ENCODE results near the gene PTBP1.

Gene PTBP1

GRCh38 chr19:807627-808422 is 10.6 kb downstream of the PTBP1 start:
- no peak overlapping the region for H3K9ac ChIP-seq (ENCODE audit: low read length)
- H3K79me2 ChIP-seq (ENCODE audit: low read length): peaks cover 78% of the 10 kb centered on the region
- no peak overlapping the region for H3K27ac ChIP-seq (ENCODE audit: low read length)
- H3K4me2 ChIP-seq (ENCODE audit: low read depth, low read length): no peak overlapping the region
- H2AFZ ChIP-seq (ENCODE audit: low read length): no peak overlapping the region
- H3K9me3 ChIP-seq (replicated peaks; ENCODE audit: insufficient read depth, low read length): no peaks in the 10 kb centered on the region
- H3K9me2 ChIP-seq (replicated peaks; ENCODE audit: insufficient read depth, low read length): no peaks in the 10 kb centered on the region
- DNase-seq: no peak
- no peaks in the 10 kb centered on the region for H3K4me1 ChIP-seq (ENCODE audit: low read length)
- H3K4me3 ChIP-seq (ENCODE audit: low read length): no peak overlapping the region
- H4K20me1 ChIP-seq (ENCODE audit: insufficient read depth, low read length): peaks cover 32% of the 10 kb centered on the region
- H3K27me3 ChIP-seq (replicated peaks; ENCODE audit: insufficient read depth, low read length): no peaks in the 10 kb centered on the region
- peaks cover 85% of the 10 kb centered on the region for H3K36me3 ChIP-seq (replicated peaks; ENCODE audit: insufficient read depth, low read length)
- H3F3A ChIP-seq (ENCODE audit: insufficient read depth, low read length): peaks cover 23% of the 10 kb centered on the region
- TF ChIP-seq EZH2phosphoT487 (IDR thresholded peaks at IDR 0.05; ENCODE audit: low read length) (no peak), EZH2 (optimal IDR thresholded peaks at IDR 0.05; ENCODE audit: low read depth, low read length) (no peak)
- TF ChIP-seq, protein P1, sequence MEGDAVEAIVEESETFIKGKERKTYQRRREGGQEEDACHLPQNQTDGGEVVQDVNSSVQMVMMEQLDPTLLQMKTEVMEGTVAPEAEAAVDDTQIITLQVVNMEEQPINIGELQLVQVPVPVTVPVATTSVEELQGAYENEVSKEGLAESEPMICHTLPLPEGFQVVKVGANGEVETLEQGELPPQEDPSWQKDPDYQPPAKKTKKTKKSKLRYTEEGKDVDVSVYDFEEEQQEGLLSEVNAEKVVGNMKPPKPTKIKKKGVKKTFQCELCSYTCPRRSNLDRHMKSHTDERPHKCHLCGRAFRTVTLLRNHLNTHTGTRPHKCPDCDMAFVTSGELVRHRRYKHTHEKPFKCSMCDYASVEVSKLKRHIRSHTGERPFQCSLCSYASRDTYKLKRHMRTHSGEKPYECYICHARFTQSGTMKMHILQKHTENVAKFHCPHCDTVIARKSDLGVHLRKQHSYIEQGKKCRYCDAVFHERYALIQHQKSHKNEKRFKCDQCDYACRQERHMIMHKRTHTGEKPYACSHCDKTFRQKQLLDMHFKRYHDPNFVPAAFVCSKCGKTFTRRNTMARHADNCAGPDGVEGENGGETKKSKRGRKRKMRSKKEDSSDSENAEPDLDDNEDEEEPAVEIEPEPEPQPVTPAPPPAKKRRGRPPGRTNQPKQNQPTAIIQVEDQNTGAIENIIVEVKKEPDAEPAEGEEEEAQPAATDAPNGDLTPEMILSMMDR (IDR thresholded peaks at IDR 0.05; ENCODE audit: low read length): no peak

- Histone ChIP-seq H3K9me2 (replicated peaks; ENCODE audit: insufficient read depth, low read length) (no peaks in the 10 kb centered on the region), H3K4me1 (ENCODE audit: low read length) (no peaks in the 10 kb centered on the region), H3K4me2 (ENCODE audit: low read depth, low read length) (no peak overlapping the region), H3K27ac (ENCODE audit: low read length) (no peak overlapping the region), H3F3A (ENCODE audit: insufficient read depth, low read length) (peaks cover 23% of the 10 kb centered on the region), H3K27me3 (replicated peaks; ENCODE audit: insufficient read depth, low read length) (no peaks in the 10 kb centered on the region), H3K9ac (ENCODE audit: low read length) (no peak overlapping the region), H3K79me2 (ENCODE audit: low read length) (peaks cover 72% of the 10 kb centered on the region), H3K9me3 (replicated peaks; ENCODE audit: insufficient read depth, low read length) (no peaks in the 10 kb centered on the region), H3K4me3 (ENCODE audit: low read length) (no peak overlapping the region), H4K20me1 (ENCODE audit: insufficient read depth, low read length) (peaks cover 26% of the 10 kb centered on the region), H3K36me3 (replicated peaks; ENCODE audit: insufficient read depth, low read length) (peaks cover 80% of the 10 kb centered on the region), H2AFZ (ENCODE audit: low read length) (no peak overlapping the region)
- no peak for DNase-seq
- TF ChIP-seq, protein P1 (IDR thresholded peaks at IDR 0.05; ENCODE audit: low read length): no peak
Measured at GRCh38 chr19:808423-808775, 11.1 kb downstream of the PTBP1 start.

DNA sequence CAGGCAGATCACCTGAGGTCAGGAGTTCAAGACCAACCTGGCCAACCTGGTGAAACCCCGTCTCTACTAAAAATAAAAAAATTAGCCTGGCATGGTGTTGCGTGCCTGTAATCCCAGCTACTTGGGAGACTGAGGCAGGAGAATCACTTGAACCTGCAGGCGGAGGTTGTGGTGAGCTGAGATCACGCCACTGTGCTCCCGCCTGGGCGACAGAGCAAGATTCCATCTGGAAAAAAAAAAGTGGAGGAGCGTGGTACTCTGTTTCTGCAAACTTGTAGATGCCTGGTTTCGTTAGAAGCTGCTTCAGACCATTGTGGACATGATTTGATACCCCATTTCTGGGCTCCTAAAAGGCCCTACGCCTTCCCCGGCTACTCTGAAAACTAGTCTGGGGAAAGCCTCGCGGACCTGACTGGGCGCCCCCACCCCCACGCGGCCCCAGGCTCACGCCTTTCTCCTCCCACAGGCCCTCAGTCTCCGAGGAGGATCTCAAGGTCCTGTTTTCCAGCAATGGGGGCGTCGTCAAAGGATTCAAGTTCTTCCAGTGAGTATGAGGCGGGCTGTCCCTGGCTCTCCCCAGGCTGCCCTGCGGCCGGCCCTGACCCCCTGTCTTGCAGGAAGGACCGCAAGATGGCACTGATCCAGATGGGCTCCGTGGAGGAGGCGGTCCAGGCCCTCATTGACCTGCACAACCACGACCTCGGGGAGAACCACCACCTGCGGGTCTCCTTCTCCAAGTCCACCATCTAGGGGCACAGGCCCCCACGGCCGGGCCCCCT is 13.0 kb downstream of the PTBP1 start:
- H4K20me1 ChIP-seq (ENCODE audit: insufficient read depth, low read length): peaks cover 10% of the 10 kb centered on the region
- peaks cover 61% of the 10 kb centered on the region for H3K36me3 ChIP-seq (replicated peaks; ENCODE audit: insufficient read depth, low read length)
- peaks cover 54% of the 10 kb centered on the region for H3K79me2 ChIP-seq (ENCODE audit: low read length)
- peaks cover 23% of the 10 kb centered on the region for H3F3A ChIP-seq (ENCODE audit: insufficient read depth, low read length)
- no peaks in the 10 kb centered on the region for H3K9me2 ChIP-seq (replicated peaks; ENCODE audit: insufficient read depth, low read length)
- no peaks in the 10 kb centered on the region for H3K9me3 ChIP-seq (replicated peaks; ENCODE audit: insufficient read depth, low read length)
- no peak overlapping the region for H3K9ac ChIP-seq (ENCODE audit: low read length)
- H3K4me1 ChIP-seq (ENCODE audit: low read length): no peaks in the 10 kb centered on the region
- no peak overlapping the region for H3K4me2 ChIP-seq (ENCODE audit: low read depth, low read length)
- H3K4me3 ChIP-seq (ENCODE audit: low read length): no peak overlapping the region
- TF ChIP-seq, protein P1 (IDR thresholded peaks at IDR 0.05; ENCODE audit: low read length): no peak
- TF ChIP-seq EZH2phosphoT487 (IDR thresholded peaks at IDR 0.05; ENCODE audit: low read length) (no peak), EZH2 (optimal IDR thresholded peaks at IDR 0.05; ENCODE audit: low read depth, low read length) (no peak)
- no peak overlapping the region for H3K27ac ChIP-seq (ENCODE audit: low read length)
- H3K27me3 ChIP-seq (replicated peaks; ENCODE audit: insufficient read depth, low read length): no peaks in the 10 kb centered on the region
- no peak overlapping the region for H2AFZ ChIP-seq (ENCODE audit: low read length)
- no peak for DNase-seq

Data from MM.1S (cell line).